Suprapubic skin (tissue), 4 donors: Measurements from ENCODE around the gene SLC12A8. TPM values are rescaled to one million over a fixed set of nuclear protein-coding genes. Genes with fewer than 3 reads are reported as not detected.

Experiments used
- DNase-seq, 2 donors: peaks; one replicate each; pipeline ENCODE4 v3.0.0-alpha.2; 2019; ENCODE audit warnings: low spot score in 2 of 2
- H3K27ac ChIP-seq: fragments of 200-600 bp; sonication (generic); one replicate; pipeline ENCODE4 v1.5.1; 2019
- H3K27me3 ChIP-seq: fragments of 200-600 bp; sonication (generic); one replicate; pipeline ENCODE4 v1.5.1; 2019
- H3K36me3 ChIP-seq: fragments of 200-600 bp; sonication (generic); one replicate; pipeline ENCODE4 v1.5.1; 2019
- H3K4me1 ChIP-seq: fragments of 200-600 bp; sonication (generic); one replicate; pipeline ENCODE4 v1.5.1; 2019
- H3K4me3 ChIP-seq: fragments of 200-600 bp; sonication (generic); one replicate; pipeline ENCODE4 v1.5.1; 2019; ENCODE audit warnings: mild to moderate bottlenecking
- H3K9me3 ChIP-seq: fragments of 200-600 bp; sonication (generic); one replicate; pipeline ENCODE4 v1.5.1; 2019
- CTCF ChIP-seq, 2 donors: fragments of 200-600 bp in 1 of 2; fragments of 450-650 bp in 1 of 2; sonication (generic) in 1 of 2; IDR thresholded peaks; one replicate each; pipeline ENCODE4 v1.5.1; 2016 to 2019; ENCODE audit warnings: antibody characterized with exemption in 2 of 2, mild to moderate bottlenecking in 1 of 2, moderate library complexity in 1 of 2
- EP300 ChIP-seq: sonication (generic); formaldehyde crosslinking; IDR thresholded peaks from one replicate; pipeline ENCODE4 v1.6.1; 2017; ENCODE audit warnings: antibody characterized with exemption
- POLR2A ChIP-seq, 2 donors: fragments of 450-650 bp; IDR thresholded peaks; one replicate each; pipeline ENCODE4 v1.6.1; 2017; ENCODE audit warnings: antibody characterized with exemption in 2 of 2, mild to moderate bottlenecking in 2 of 2, moderate library complexity in 2 of 2
- POLR2AphosphoS5 ChIP-seq, 3 donors: sonication (generic); formaldehyde crosslinking; IDR thresholded peaks; one replicate each; pipeline ENCODE4 v1.6.1; 2017; ENCODE audit warnings: antibody characterized with exemption in 3 of 3
- WGBS: methylation state at CpG from one replicate; pipeline ENCODE4 v1.1.5; 2018; 5-methylcytosine and 5-hydroxymethylcytosine counted together
- total RNA-seq, 4 donors: library from RNA; depleted of rRNA; stranded (reverse); fragments of >200 nt; gene quantifications; one replicate each; pipeline ENCODE4 v1.1.0, GENCODE V29; 2016

SLC12A8 gene
- total RNA-seq, 4 donors from 2014 or later = 2.5 to 5.8 (median 4.4) TPM

- TF ChIP-seq CTCF (IDR thresholded peaks at IDR 0.05) = no peak
- no peak for TF ChIP-seq POLR2AphosphoS5 (IDR thresholded peaks at IDR 0.05)
- no peak for TF ChIP-seq EP300
- no peak for TF ChIP-seq POLR2A (IDR thresholded peaks at IDR 0.05)
Observed at GRCh38 chr3:125048282-125048681, 164.3 kb downstream of the SLC12A8 start.

GRCh38 chr3:125045965-125046364 is 166.6 kb downstream of the SLC12A8 start:
- no peak for TF ChIP-seq POLR2A (IDR thresholded peaks at IDR 0.05)
- Histone ChIP-seq H3K27me3 (no peaks in the 10 kb centered on the region), H3K4me1 (peaks cover 69% of the 10 kb centered on the region), H3K27ac (no peak overlapping the region), H3K9me3 (no peaks in the 10 kb centered on the region), H3K36me3 (no peaks in the 10 kb centered on the region), H3K4me3 (no peak overlapping the region)
- DNase-seq = no peak
- WGBS = 14% methylated on average over 2 of the region's 2 CpGs

More at GRCh38 chr3:125048282-125048681, 164.3 kb downstream of the SLC12A8 start:
- H3K27ac ChIP-seq = no peak overlapping the region
- peaks cover 80% of the 10 kb centered on the region for H3K4me1 ChIP-seq
- H3K4me3 ChIP-seq = no peak overlapping the region
- H3K27me3 ChIP-seq = no peaks in the 10 kb centered on the region
- no peaks in the 10 kb centered on the region for H3K9me3 ChIP-seq
- H3K36me3 ChIP-seq = no peaks in the 10 kb centered on the region
- WGBS = 62% methylated on average over 3 of the region's 3 CpGs
- no peak for DNase-seq

- H3K27me3 ChIP-seq = no peaks in the 10 kb centered on the region
- H3K4me3 ChIP-seq = no peak overlapping the region
- WGBS = 76% methylated on average over 5 of the region's 5 CpGs
- TF ChIP-seq POLR2A (IDR thresholded peaks at IDR 0.05) = no peak
- no peak for TF ChIP-seq POLR2AphosphoS5 (IDR thresholded peaks at IDR 0.05)
- no peak for TF ChIP-seq EP300
- TF ChIP-seq CTCF (IDR thresholded peaks at IDR 0.05) = no peak
- H3K4me1 ChIP-seq = peaks cover 65% of the 10 kb centered on the region
- no peaks in the 10 kb centered on the region for H3K36me3 ChIP-seq
- DNase-seq = no peak
- H3K27ac ChIP-seq = no peak overlapping the region
- no peaks in the 10 kb centered on the region for H3K9me3 ChIP-seq
Observed at GRCh38 chr3:125045194-125045593, 167.4 kb downstream of the SLC12A8 start.

GRCh38 chr3:125043599-125044151 is 168.9 kb downstream of the SLC12A8 start:
- DNase-seq = peak in 1 of 2 donors; percentile 72
- 50% methylated on average over 20 of the region's 20 CpGs for WGBS
- no peaks in the 10 kb centered on the region for H3K9me3 ChIP-seq
- no peak overlapping the region for H3K4me3 ChIP-seq
- H3K27me3 ChIP-seq = no peaks in the 10 kb centered on the region
- H3K4me1 ChIP-seq = peaks cover 68% of the 10 kb centered on the region
- H3K36me3 ChIP-seq = no peaks in the 10 kb centered on the region
- H3K27ac ChIP-seq = peak overlapping the region; percentile 86
- TF ChIP-seq EP300 (no peak), CTCF (IDR thresholded peaks at IDR 0.05) (no peak)

- H3K27me3 ChIP-seq = no peaks in the 10 kb centered on the region
- WGBS = 53% methylated on average over 17 of the region's 17 CpGs
- no peak for TF ChIP-seq POLR2A (IDR thresholded peaks at IDR 0.05)
- TF ChIP-seq EP300 = no peak
- no peaks in the 10 kb centered on the region for H3K36me3 ChIP-seq
- peak overlapping the region; percentile 86 for H3K27ac ChIP-seq
- H3K9me3 ChIP-seq = no peaks in the 10 kb centered on the region
- DNase-seq = peak in 1 of 2 donors; percentile 73
- H3K4me3 ChIP-seq = no peak overlapping the region
- peaks cover 70% of the 10 kb centered on the region for H3K4me1 ChIP-seq
Observed at GRCh38 chr3:125042725-125043406, 169.7 kb downstream of the SLC12A8 start.

GRCh38 chr3:125039131-125040100 is 173.1 kb downstream of the SLC12A8 start:
- TF ChIP-seq EP300 (no peak), POLR2A (IDR thresholded peaks at IDR 0.05) (no peak), POLR2AphosphoS5 (IDR thresholded peaks at IDR 0.05) (no peak), CTCF (IDR thresholded peaks at IDR 0.05) (no peak)
- H3K4me3 ChIP-seq = no peak overlapping the region
- H3K9me3 ChIP-seq = no peaks in the 10 kb centered on the region
- DNase-seq = no peak
- no peaks in the 10 kb centered on the region for H3K27me3 ChIP-seq
- WGBS = 46% methylated on average over 11 of the region's 11 CpGs
- no peaks in the 10 kb centered on the region for H3K36me3 ChIP-seq
- peaks cover 54% of the 10 kb centered on the region for H3K4me1 ChIP-seq
- peak overlapping the region; percentile 54 for H3K27ac ChIP-seq
